H1 (cell line): Measurements from ENCODE around the gene VPS26A. TPM values are rescaled to one million over a fixed set of nuclear protein-coding genes. Genes with fewer than 3 reads are reported as not detected.

Source experiments
- CEBPB ChIP-seq: IDR thresholded peaks from 2 replicates; pipeline ENCODE4 v1.6.1; 2012; ENCODE audit warnings: low read depth, low read length
- POLR2A ChIP-seq, 2 experiments: IDR thresholded peaks; 1 replicate in 1 of 2; 2 replicates in 1 of 2; pipeline ENCODE4 v1.6.1; 2011; ENCODE audit warnings: low read depth in 2 of 2, low read length in 2 of 2, mild to moderate bottlenecking in 2 of 2; ENCODE audit errors: control extremely low read depth in 1 of 2
- polyA plus RNA-seq, 7 experiments: library from polyadenylated mRNA; depleted of rRNA in 3 of 7; stranded (reverse) in 5 of 7; unstranded in 2 of 7; fragments of >200 nt in 5 of 7; fragments of 200-250 nt in 2 of 7; gene quantifications; 1 replicate in 5 of 7; 2 replicates in 1 of 7; 4 replicates in 1 of 7; pipeline versions ENCODE4 v1.2.1 to v1.2.3, GENCODE V29; 2011 to 2013; ENCODE audit warnings: missing spikeins in 2 of 7, mixed read lengths in 2 of 7
- total RNA-seq: library from RNA; stranded (reverse); fragmentation: NEBNext Ultra II Directional; extraction: Animal tissue kit (Norgen Biotek cat#: 25700); gene quantifications from 2 replicates; pipeline ENCODE4 v1.2.1, GENCODE V29; 2021

The VPS26A gene
- total and polyA plus RNA-seq, 2 of the 8 experiments (the other 6 are each of a cell fraction or from before 2014, with no cell fraction given), result 10.7 to 44.8 TPM

GRCh38 chr10:69119896-69120295 is 4.1 kb upstream of the VPS26A start (continued):
- no peak for TF ChIP-seq CEBPB
- no peak for TF ChIP-seq POLR2A (IDR thresholded peaks at IDR 0.05; ENCODE audit: control extremely low read depth in 1 of 2, low read depth in 2 of 2, low read length in 2 of 2)
